Breast epithelium (tissue), 4 donors: Measurements from ENCODE around the gene AFG1L. TPM values are rescaled to one million over a fixed set of nuclear protein-coding genes. Genes with fewer than 3 reads are reported as not detected.

ENCODE experiments used
- DNase-seq, 2 donors: peaks; one replicate each; pipeline ENCODE4 v3.0.0-alpha.2; 2019; ENCODE audit warnings: low spot score in 2 of 2
- H3K27ac ChIP-seq, 2 donors: fragments of 200-600 bp; sonication (generic) in 1 of 2; one replicate each; pipeline ENCODE4 v1.5.1; 2016 to 2019; ENCODE audit warnings: mild to moderate bottlenecking in 1 of 2
- H3K27me3 ChIP-seq, 2 donors: fragments of 200-600 bp; sonication (generic) in 1 of 2; one replicate each; pipeline versions ENCODE4 v1.5.1 to v1.6.0; 2017 to 2019; ENCODE audit warnings: control low read depth in 1 of 2, mild to moderate bottlenecking in 1 of 2
- H3K36me3 ChIP-seq: fragments of 200-600 bp; one replicate; pipeline ENCODE4 v1.5.1; 2019
- H3K4me1 ChIP-seq, 2 donors: fragments of 200-600 bp; sonication (generic); one replicate each; pipeline ENCODE4 v1.5.1; 2016 to 2019; ENCODE audit warnings: control low read depth in 1 of 2
- H3K4me3 ChIP-seq, 3 donors: fragments of 200-600 bp; sonication (generic); 1 replicate in 2 of 3; 2 replicates in 1 of 3; pipeline ENCODE4 v1.5.1; 2016 to 2019; ENCODE audit warnings: mild to moderate bottlenecking in 3 of 3, moderate library complexity in 2 of 3
- H3K9me3 ChIP-seq, 2 donors: fragments of 200-600 bp; sonication (generic) in 1 of 2; one replicate each; pipeline ENCODE4 v1.5.1; 2016 to 2019; ENCODE audit warnings: control low read depth in 1 of 2
- CTCF ChIP-seq, 3 donors: fragments of 450-650 bp; IDR thresholded peaks; one replicate each; pipeline ENCODE4 v1.5.1; 2016 to 2017; ENCODE audit warnings: antibody characterized with exemption in 3 of 3, mild to moderate bottlenecking in 3 of 3, moderate library complexity in 3 of 3
- POLR2A ChIP-seq: fragments of 450-650 bp; IDR thresholded peaks from one replicate; pipeline ENCODE4 v1.6.1; 2016; ENCODE audit warnings: antibody characterized with exemption, mild to moderate bottlenecking, moderate library complexity
- POLR2AphosphoS5 ChIP-seq, 3 donors: sonication (generic); formaldehyde crosslinking; IDR thresholded peaks; one replicate each; pipeline ENCODE4 v1.6.1; 2017; ENCODE audit warnings: antibody characterized with exemption in 3 of 3
- intact Hi-C: fragments of 100-400 bp; cut with DNase I; formaldehyde crosslinking; loops from one replicate; pipeline ENCODE4 v1.15.1; 2023; ENCODE audit warnings: low total_unique reads
- total RNA-seq, 3 donors: library from RNA; depleted of rRNA; stranded (reverse); fragments of >200 nt; gene quantifications; one replicate each; pipeline ENCODE4 v1.1.0, GENCODE V29; 2016

AFG1L gene
- total RNA-seq, 3 donors from 2014 or later = 2.3 to 5.6 (median 4.0) TPM

- Histone ChIP-seq H3K4me1 (peaks cover 0 to 29% of the 10 kb centered on the region in 2 donors), H3K27me3 (no peaks in the 10 kb centered on the region), H3K9me3 (no peaks in the 10 kb centered on the region), H3K36me3 (no peaks in the 10 kb centered on the region), H3K27ac (peak overlapping the region; percentile 74 to 97), H3K4me3 (peak overlapping the region in 2 of 3 donors; percentile 21 to 33)
- DNase-seq = no peak
- intact Hi-C loops = no loop called here
- TF ChIP-seq POLR2A (no peak), POLR2AphosphoS5 (IDR thresholded peaks at IDR 0.05) (no peak), CTCF (IDR thresholded peaks at IDR 0.05) (no peak)
These were observed 271.6 kb downstream of the AFG1L start for GRCh38 chr6:108566406-108566805.

GRCh38 chr6:108568101-108568500 lies 273.2 kb downstream of the AFG1L start:
- peaks cover 0 to 29% of the 10 kb centered on the region in 2 donors for H3K4me1 ChIP-seq
- intact Hi-C loops = no loop called here
- no peak for TF ChIP-seq POLR2AphosphoS5 (IDR thresholded peaks at IDR 0.05)
- no peak for TF ChIP-seq CTCF (IDR thresholded peaks at IDR 0.05)
- no peak for TF ChIP-seq POLR2A

GRCh38 chr6:108568551-108569305 lies 273.9 kb downstream of the AFG1L start:
- intact Hi-C loops = no loop called here

More at GRCh38 chr6:108568101-108568500, 273.2 kb downstream of the AFG1L start:
- Histone ChIP-seq H3K27me3 (no peaks in the 10 kb centered on the region), H3K36me3 (no peaks in the 10 kb centered on the region), H3K27ac (peak overlapping the region; percentile 28 to 97), H3K4me3 (peak overlapping the region in 1 of 3 donors; percentile 13), H3K9me3 (no peaks in the 10 kb centered on the region)
- no peak for DNase-seq

GRCh38 chr6:108570517-108570916 lies 275.7 kb downstream of the AFG1L start:
- no peaks in the 10 kb centered on the region for H3K36me3 ChIP-seq
- no peak overlapping the region for H3K27ac ChIP-seq
- intact Hi-C loops = no loop called here
- no peak for DNase-seq
- H3K27me3 ChIP-seq = no peaks in the 10 kb centered on the region
- peaks cover 0 to 29% of the 10 kb centered on the region in 2 donors for H3K4me1 ChIP-seq
- no peaks in the 10 kb centered on the region for H3K9me3 ChIP-seq
- TF ChIP-seq POLR2A (no peak), POLR2AphosphoS5 (IDR thresholded peaks at IDR 0.05) (no peak), CTCF (IDR thresholded peaks at IDR 0.05) (no peak)
- H3K4me3 ChIP-seq = no peak overlapping the region

More at GRCh38 chr6:108568551-108569305, 273.9 kb downstream of the AFG1L start:
- Histone ChIP-seq H3K36me3 (no peaks in the 10 kb centered on the region), H3K9me3 (no peaks in the 10 kb centered on the region), H3K4me1 (peaks cover 0 to 29% of the 10 kb centered on the region in 2 donors), H3K4me3 (peak overlapping the region in 1 of 3 donors; percentile 13), H3K27ac (peak overlapping the region in 1 of 2 donors; percentile 28), H3K27me3 (no peaks in the 10 kb centered on the region)
- no peak for TF ChIP-seq CTCF (IDR thresholded peaks at IDR 0.05)
- no peak for TF ChIP-seq POLR2A
- TF ChIP-seq POLR2AphosphoS5 (IDR thresholded peaks at IDR 0.05) = no peak
- DNase-seq = no peak

- Histone ChIP-seq H3K27me3 (no peaks in the 10 kb centered on the region), H3K4me3 (peak overlapping the region in 1 of 3 donors; percentile 26), H3K4me1 (peaks cover 0 to 14% of the 10 kb centered on the region in 2 donors), H3K27ac (peak overlapping the region; percentile 41 to 48), H3K36me3 (no peaks in the 10 kb centered on the region), H3K9me3 (no peaks in the 10 kb centered on the region)
- no peak for TF ChIP-seq POLR2A
- TF ChIP-seq CTCF (IDR thresholded peaks at IDR 0.05) = no peak
- no peak for TF ChIP-seq POLR2AphosphoS5 (IDR thresholded peaks at IDR 0.05)
- intact Hi-C loops = no loop called here
- DNase-seq = no peak
These were observed 279.7 kb downstream of the AFG1L start for GRCh38 chr6:108574457-108575141.
